ENCODE data around the gene TYK2.

Gene TYK2

DNA sequence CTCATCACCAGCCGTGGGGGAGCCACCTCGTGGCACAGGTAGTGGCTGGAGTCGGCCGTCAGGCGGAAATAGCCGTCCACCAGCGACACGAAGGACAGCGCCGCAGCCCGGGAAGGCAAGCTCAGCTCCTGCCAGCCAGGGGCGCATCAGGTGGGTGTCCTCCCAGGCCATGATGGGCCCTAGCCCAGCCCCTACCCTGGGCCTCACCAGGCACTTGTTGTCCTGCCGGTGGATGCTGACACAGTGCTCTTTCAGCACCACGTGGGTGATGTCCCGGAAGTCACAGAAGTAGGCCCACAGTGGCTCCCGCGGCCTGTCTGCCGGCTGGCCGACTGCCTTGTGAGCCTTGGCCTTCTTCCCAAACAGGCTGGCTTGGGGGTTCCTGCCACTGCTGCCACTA is 15.7 kb downstream of the TYK2 start:
- Histone ChIP-seq H3K4me1 (ENCODE audit: control insufficient read depth, insufficient read depth, low read length) (no peaks in the 10 kb centered on the region), H3K27ac (ENCODE audit: extremely low read depth, low read depth, low read length) (no peak overlapping the region), H3K4me3 (ENCODE audit: low read depth, low read length) (no peak overlapping the region), H3K9me3 (ENCODE audit: control insufficient read depth, insufficient read depth, low read depth, low read length) (no peaks in the 10 kb centered on the region), H3K36me3 (ENCODE audit: control insufficient read depth in 2 of 2, insufficient read depth in 1 of 2, low read length in 2 of 2) (peaks cover 22 to 81% of the 10 kb centered on the region in 2 experiments; a peak in 2 of 3 replicates)
- no peak for TF ChIP-seq ZNF169 (tag by site-specific recombination; IDR thresholded peaks at IDR 0.05)
- TF ChIP-seq SCRT2 (tag by site-specific recombination; IDR thresholded peaks at IDR 0.05): peak; percentile 67
- POLR2A ChIA-PET: no interaction called here
- CTCF ChIA-PET: no interaction called here

DNA sequence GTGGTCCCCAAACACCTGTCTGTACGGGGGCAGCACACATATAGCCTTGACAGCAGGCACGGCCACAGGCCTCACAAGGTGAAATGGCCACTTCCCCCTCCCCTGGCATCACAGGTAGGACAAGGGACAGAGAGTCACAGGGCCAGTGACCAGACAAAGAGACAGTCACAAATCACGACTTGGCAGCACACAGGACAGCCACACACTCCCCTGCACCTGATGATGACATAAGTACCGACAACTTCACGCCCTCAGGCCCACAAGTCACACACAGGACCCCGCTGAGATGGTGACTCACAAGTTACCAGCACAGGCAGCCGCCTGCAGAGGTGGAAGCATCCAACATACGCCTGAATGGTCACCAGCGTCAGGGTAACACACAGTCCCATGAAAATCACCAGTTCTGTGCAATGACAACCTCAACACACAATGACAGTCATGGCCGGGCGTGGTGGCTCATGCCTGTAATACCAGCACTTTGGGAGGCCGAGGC is 16.5 kb downstream of the TYK2 start:
- ChIA-PET CTCF (no interaction called here), POLR2A (interaction anchor here (0.7 to 1.2 kb wide), 2 partner anchors 10 to 30 kb away, joined by 3 to 5 read pairs; partner anchors contain the start of gene RAVER1)
- H3K36me3 ChIP-seq (ENCODE audit: control insufficient read depth in 2 of 2, insufficient read depth in 1 of 2, low read length in 2 of 2): peaks cover 21 to 79% of the 10 kb centered on the region in 2 experiments; a peak in 2 of 3 replicates
- H3K9me3 ChIP-seq (ENCODE audit: control insufficient read depth, insufficient read depth, low read depth, low read length): no peaks in the 10 kb centered on the region
- H3K27ac ChIP-seq (ENCODE audit: extremely low read depth, low read depth, low read length): no peak overlapping the region
- no peaks in the 10 kb centered on the region for H3K4me1 ChIP-seq (ENCODE audit: control insufficient read depth, insufficient read depth, low read length)
- no peak overlapping the region for H3K4me3 ChIP-seq (ENCODE audit: low read depth, low read length)
- TF ChIP-seq, protein P1, sequence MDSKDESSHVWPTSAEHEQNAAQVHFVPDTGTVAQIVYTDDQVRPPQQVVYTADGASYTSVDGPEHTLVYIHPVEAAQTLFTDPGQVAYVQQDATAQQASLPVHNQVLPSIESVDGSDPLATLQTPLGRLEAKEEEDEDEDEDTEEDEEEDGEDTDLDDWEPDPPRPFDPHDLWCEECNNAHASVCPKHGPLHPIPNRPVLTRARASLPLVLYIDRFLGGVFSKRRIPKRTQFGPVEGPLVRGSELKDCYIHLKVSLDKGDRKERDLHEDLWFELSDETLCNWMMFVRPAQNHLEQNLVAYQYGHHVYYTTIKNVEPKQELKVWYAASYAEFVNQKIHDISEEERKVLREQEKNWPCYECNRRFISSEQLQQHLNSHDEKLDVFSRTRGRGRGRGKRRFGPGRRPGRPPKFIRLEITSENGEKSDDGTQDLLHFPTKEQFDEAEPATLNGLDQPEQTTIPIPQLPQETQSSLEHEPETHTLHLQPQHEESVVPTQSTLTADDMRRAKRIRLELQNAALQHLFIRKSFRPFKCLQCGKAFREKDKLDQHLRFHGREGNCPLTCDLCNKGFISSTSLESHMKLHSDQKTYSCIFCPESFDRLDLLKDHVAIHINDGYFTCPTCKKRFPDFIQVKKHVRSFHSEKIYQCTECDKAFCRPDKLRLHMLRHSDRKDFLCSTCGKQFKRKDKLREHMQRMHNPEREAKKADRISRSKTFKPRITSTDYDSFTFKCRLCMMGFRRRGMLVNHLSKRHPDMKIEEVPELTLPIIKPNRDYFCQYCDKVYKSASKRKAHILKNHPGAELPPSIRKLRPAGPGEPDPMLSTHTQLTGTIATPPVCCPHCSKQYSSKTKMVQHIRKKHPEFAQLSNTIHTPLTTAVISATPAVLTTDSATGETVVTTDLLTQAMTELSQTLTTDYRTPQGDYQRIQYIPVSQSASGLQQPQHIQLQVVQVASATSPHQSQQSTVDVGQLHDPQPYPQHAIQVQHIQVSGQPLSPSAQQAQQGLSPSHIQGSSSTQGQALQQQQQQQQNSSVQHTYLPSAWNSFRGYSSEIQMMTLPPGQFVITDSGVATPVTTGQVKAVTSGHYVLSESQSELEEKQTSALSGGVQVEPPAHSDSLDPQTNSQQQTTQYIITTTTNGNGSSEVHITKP (tag by site-specific recombination; IDR thresholded peaks at IDR 0.05): peak; percentile 67
- TF ChIP-seq ZNF404 (tag by site-specific recombination; IDR thresholded peaks at IDR 0.05) (no peak), BCL11A (tag by site-specific recombination; IDR thresholded peaks at IDR 0.05; ENCODE audit: low read depth) (peak; percentile 39; the same call in 1 of the 2 replicates), ZNF184 (tag by site-specific recombination; IDR thresholded peaks at IDR 0.05) (peak; percentile 60; the same call in 1 of the 2 replicates), ZIC2 (tag by site-specific recombination; IDR thresholded peaks at IDR 0.05) (peak; percentile 88), SALL2 (tag by site-specific recombination; IDR thresholded peaks at IDR 0.05; ENCODE audit: borderline replicate concordance) (no peak), ZBTB7A (tag by site-specific recombination; IDR thresholded peaks at IDR 0.05; ENCODE audit: low read depth) (no peak; the same call in 1 of the 2 replicates), ZSCAN30 (tag by site-specific recombination; IDR thresholded peaks at IDR 0.05) (no peak), ZEB2 (tag by site-specific recombination; IDR thresholded peaks at IDR 0.05) (peak; percentile 74), KLF10 (tag by site-specific recombination; IDR thresholded peaks at IDR 0.05) (no peak; the same call in 1 of the 2 replicates), FEZF1 (tag by site-specific recombination; IDR thresholded peaks at IDR 0.05) (no peak), RBAK (tag by site-specific recombination; IDR thresholded peaks at IDR 0.05) (no peak), ZNF23 (tag by site-specific recombination; IDR thresholded peaks at IDR 0.05; ENCODE audit: borderline replicate concordance) (no peak), ZFP37 (tag by site-specific recombination; IDR thresholded peaks at IDR 0.05) (no peak), ZNF114 (tag by site-specific recombination; IDR thresholded peaks at IDR 0.05) (no peak), ZNF239 (tag by site-specific recombination; IDR thresholded peaks at IDR 0.05) (no peak), ZNF776 (tag by site-specific recombination; IDR thresholded peaks at IDR 0.05; ENCODE audit: borderline replicate concordance) (no peak), ZNF302 (tag by site-specific recombination; IDR thresholded peaks at IDR 0.05; ENCODE audit: low read depth) (no peak), ZNF610 (tag by site-specific recombination; IDR thresholded peaks at IDR 0.05; ENCODE audit: borderline replicate concordance) (no peak)
- TF ChIP-seq, protein P2, sequence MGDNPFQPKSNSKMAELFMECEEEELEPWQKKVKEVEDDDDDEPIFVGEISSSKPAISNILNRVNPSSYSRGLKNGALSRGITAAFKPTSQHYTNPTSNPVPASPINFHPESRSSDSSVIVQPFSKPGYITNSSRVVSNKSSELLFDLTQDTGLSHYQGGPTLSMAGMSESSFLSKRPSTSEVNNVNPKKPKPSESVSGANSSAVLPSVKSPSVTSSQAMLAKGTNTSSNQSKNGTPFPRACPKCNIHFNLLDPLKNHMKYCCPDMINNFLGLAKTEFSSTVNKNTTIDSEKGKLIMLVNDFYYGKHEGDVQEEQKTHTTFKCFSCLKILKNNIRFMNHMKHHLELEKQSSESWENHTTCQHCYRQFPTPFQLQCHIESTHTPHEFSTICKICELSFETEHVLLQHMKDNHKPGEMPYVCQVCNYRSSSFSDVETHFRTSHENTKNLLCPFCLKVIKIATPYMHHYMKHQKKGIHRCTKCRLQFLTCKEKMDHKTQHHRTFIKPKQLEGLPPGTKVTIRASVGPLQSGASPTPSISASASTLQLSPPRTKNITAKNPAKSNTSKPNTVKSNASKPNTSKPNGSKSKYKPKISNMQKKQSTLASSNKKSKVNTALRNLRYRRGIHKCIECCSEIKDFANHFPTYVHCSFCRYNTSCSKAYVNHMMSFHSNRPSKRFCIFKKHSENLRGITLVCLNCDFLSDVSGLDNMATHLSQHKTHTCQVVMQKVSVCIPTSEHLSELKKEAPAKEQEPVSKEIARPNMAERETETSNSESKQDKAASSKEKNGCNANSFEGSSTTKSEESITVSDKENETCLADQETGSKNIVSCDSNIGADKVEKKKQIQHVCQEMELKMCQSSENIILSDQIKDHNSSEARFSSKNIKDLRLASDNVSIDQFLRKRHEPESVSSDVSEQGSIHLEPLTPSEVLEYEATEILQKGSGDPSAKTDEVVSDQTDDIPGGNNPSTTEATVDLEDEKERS (tag by site-specific recombination; IDR thresholded peaks at IDR 0.05): no peak
- TF ChIP-seq, protein P3, sequence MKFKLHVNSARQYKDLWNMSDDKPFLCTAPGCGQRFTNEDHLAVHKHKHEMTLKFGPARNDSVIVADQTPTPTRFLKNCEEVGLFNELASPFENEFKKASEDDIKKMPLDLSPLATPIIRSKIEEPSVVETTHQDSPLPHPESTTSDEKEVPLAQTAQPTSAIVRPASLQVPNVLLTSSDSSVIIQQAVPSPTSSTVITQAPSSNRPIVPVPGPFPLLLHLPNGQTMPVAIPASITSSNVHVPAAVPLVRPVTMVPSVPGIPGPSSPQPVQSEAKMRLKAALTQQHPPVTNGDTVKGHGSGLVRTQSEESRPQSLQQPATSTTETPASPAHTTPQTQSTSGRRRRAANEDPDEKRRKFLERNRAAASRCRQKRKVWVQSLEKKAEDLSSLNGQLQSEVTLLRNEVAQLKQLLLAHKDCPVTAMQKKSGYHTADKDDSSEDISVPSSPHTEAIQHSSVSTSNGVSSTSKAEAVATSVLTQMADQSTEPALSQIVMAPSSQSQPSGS (tag by site-specific recombination; IDR thresholded peaks at IDR 0.05; ENCODE audit: low read depth): peak; percentile 47; the same call in 1 of the 2 replicates
- TF ChIP-seq, protein P4, sequence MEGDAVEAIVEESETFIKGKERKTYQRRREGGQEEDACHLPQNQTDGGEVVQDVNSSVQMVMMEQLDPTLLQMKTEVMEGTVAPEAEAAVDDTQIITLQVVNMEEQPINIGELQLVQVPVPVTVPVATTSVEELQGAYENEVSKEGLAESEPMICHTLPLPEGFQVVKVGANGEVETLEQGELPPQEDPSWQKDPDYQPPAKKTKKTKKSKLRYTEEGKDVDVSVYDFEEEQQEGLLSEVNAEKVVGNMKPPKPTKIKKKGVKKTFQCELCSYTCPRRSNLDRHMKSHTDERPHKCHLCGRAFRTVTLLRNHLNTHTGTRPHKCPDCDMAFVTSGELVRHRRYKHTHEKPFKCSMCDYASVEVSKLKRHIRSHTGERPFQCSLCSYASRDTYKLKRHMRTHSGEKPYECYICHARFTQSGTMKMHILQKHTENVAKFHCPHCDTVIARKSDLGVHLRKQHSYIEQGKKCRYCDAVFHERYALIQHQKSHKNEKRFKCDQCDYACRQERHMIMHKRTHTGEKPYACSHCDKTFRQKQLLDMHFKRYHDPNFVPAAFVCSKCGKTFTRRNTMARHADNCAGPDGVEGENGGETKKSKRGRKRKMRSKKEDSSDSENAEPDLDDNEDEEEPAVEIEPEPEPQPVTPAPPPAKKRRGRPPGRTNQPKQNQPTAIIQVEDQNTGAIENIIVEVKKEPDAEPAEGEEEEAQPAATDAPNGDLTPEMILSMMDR (tag by site-specific recombination; IDR thresholded peaks at IDR 0.05): no peak

Measured in HEK293 (cell line).